ENCODE measurements around the gene SVBP.
"Not testable (repeated sequence)": the region's sequence is repeated elsewhere in the genome, so short reads cannot be mapped to it uniquely, and the experiment has no call there.

SVBP gene

GRCh38 chr1:42816585-42817439 lies at the start of gene SVBP, which contains the start of gene ERMAP:
Gene SVBP, minus strand, starts transcription at chr1:42817397. Its CDS starts 853 bp downstream, at chr1:42816544.
Gene ERMAP, plus strand, starts transcription at chr1:42817122. Its CDS starts 13,327 bp downstream, at chr1:42830449.
- peak; percentile 97 for DNase-seq

GRCh38 chr1:42866549-42866948 lies 49.4 kb upstream of the SVBP start:
- DNase-seq = no peak

GRCh38 chr1:42861014-42861399 lies 43.8 kb upstream of the SVBP start:
- DNase-seq = no peak

GRCh38 chr1:42860339-42861013 lies 43.3 kb upstream of the SVBP start:
- DNase-seq = no peak

GRCh38 chr1:42859366-42859765 lies 42.2 kb upstream of the SVBP start:
- DNase-seq = not testable (repeated sequence)

GRCh38 chr1:42856554-42856953 lies 39.4 kb upstream of the SVBP start:
- not testable (repeated sequence) for DNase-seq

- DNase-seq = no peak
Observed at GRCh38 chr1:42853116-42853884, 36.1 kb upstream of the SVBP start.

- DNase-seq = no peak
Observed at GRCh38 chr1:42852608-42852980, 35.4 kb upstream of the SVBP start.

- no peak for DNase-seq
Observed at GRCh38 chr1:42851960-42852607, 34.9 kb upstream of the SVBP start.

- DNase-seq = no peak
Observed at GRCh38 chr1:42851420-42851819, 34.2 kb upstream of the SVBP start.

- no peak for DNase-seq
Observed at GRCh38 chr1:42849944-42850343, 32.7 kb upstream of the SVBP start.

GRCh38 chr1:42848823-42849537 lies 31.8 kb upstream of the SVBP start:
- no peak for DNase-seq

GRCh38 chr1:42847721-42848460 lies 30.7 kb upstream of the SVBP start:
- DNase-seq = peak; percentile 31

GRCh38 chr1:42847111-42847595 lies 30.0 kb upstream of the SVBP start:
- peak; percentile 27 for DNase-seq

- peak; percentile 89 for DNase-seq
Observed at GRCh38 chr1:42846257-42847110, 29.3 kb upstream of the SVBP start, which contains the start of gene ZNF691. Gene ZNF691, plus strand, starts transcription at chr1:42846613. Its CDS starts 3,046 bp downstream, at chr1:42849659.

- no peak for DNase-seq
Observed at GRCh38 chr1:42845866-42846256, 28.7 kb upstream of the SVBP start.

- no peak for DNase-seq
Observed at GRCh38 chr1:42845193-42845592, 28.0 kb upstream of the SVBP start.

GRCh38 chr1:42844592-42845140 lies 27.5 kb upstream of the SVBP start:
- DNase-seq = peak; percentile 36

- no peak for DNase-seq
Observed at GRCh38 chr1:42841440-42842147, 24.4 kb upstream of the SVBP start.
